SW 1271 (cell line): ENCODE data around the gene HHAT.
"Not testable (repeated sequence)": the region's sequence is repeated elsewhere in the genome, so short reads cannot be mapped to it uniquely, and the experiment has no call there.

Experiments used
- DNase-seq, 2 experiments: peaks; one replicate each; lab custom pipeline; 2025; lab: John Stamatoyannopoulos, UW

HHAT gene

DNA sequence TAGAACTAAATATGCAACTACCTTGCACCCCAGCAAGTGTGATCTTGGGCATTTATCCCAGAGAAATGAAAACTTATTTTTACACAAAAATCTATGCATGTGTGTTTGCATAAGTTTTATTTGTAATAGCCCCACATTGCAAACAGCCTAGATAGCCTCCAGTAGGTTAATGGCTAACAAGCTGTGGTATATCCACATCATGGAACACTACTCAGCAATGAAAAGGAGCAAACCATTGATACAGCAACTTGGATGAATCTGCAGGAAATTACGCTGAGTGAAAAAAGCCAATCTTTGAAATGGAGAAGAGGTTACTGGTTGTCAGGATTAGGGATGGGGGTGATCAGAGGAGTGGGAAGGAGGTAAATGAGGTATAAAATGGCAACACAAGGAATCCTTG lies 67.8 kb downstream of the HHAT start:
- no peak for DNase-seq

DNA sequence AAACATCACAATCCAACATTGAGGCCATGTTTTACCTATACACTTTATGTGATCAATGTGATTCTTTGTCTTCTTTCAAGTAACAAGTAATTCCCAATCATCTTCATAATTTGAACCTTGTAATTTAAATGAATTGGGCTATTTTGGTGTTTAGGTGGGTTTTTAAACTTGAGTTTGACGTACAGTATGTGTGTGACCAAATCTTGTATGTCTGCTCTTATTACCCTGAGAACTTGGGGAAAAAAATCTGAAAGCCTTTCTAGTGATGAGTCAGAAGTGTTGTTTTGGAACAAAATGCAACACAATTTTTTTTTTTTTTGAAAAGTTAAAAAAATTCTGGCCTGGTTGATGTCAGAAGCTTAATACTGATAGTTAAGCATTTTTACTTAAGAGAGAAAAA lies 68.5 kb downstream of the HHAT start:
- no peak for DNase-seq

DNA sequence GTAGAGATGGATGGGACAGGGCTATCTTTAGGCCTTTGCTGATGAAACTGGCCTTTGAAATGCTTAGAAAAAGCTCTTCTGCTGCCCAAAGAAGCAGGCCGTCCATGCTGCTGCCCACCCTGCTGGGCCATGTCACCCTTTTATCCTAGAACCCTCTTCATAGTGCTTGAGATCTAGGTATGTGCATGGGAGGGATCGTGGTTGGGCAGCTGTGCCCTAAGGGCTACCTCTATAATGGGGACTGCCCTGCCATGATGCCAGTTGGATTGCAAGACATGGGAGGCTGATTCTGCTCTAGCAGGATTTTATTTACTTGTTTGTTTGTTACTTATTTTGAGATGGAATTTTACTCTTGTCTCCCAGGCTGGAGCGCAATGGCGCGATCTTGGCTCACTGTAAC lies 69.0 kb downstream of the HHAT start:
- DNase-seq, result no peak

DNA sequence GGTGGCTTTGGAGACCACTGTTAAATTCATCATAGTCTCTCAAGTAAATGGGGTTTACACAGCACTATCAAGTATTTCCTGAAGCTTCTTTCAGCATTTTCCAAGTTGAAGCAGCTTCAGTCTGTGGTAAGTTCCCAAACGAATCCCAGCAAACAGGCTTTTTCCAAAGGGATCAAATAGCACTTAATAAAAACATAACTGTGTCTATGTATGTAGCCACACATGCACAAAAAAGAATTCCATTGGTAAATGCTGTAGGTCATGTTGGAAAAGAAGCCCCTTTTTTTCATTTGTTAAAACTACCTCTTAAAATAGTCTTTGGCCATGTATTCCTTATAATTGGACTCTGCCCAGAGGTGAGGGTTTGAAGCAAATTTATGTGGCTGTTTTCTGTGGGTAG lies 69.8 kb downstream of the HHAT start:
- DNase-seq, result no peak

DNA sequence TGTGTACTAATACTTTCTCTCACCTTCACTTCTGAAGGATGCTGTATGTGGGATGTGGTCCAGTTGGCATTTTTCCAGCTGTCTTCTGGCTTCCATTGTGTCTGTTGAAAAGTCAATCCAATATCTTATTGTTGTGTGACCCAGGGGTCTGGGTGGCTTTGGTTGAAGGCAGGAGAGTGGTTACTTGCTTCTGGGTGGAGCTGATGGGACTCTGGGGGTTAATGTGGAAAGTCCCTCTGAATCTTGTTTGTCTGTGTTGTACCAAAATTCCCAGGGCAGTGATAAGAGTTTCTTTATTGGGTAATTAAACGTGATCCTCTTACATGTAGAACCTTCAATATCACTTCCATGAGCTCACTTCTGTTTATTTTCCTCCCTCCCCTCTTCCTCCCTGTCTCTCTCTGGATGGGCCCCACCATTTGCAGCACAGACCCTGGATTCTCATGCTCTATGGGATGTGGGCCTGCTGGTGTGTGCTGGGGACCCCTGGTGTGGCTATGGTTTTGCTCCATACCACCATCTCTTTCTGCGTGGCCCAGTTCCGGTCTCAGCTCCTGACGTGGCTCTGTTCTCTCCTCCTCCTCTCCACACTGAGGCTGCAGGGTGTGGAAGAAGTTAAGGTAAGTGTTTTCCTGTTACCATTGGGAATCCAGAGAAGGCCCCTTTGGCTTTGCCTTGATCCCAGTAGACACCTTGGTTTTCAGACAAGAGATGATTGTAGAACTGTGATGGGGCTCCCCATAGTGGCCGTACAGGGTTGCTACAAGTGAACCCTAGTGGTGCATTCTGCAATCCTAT lies 71.5 kb downstream of the HHAT start:
- peak in 1 of 2 experiments; percentile 49 for DNase-seq

DNA sequence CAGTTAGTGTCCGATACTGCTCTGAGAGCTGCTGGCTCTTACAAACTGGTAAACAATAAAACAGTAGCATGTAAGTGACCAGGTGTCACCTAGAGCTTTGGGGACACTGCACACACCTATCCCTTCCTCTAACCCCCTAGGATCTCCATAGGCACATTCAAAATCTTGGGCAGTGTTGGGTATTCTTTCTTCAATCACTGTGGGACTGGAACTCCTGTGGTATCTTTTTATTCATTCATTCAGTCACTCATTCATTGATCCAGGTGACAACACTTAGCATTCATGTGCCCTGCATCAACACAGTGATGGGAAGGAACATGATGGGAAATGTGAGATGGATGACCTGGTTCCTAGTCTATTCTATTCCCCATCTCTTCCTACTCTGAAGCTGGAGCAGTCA lies 73.9 kb downstream of the HHAT start:
- no peak for DNase-seq

DNA sequence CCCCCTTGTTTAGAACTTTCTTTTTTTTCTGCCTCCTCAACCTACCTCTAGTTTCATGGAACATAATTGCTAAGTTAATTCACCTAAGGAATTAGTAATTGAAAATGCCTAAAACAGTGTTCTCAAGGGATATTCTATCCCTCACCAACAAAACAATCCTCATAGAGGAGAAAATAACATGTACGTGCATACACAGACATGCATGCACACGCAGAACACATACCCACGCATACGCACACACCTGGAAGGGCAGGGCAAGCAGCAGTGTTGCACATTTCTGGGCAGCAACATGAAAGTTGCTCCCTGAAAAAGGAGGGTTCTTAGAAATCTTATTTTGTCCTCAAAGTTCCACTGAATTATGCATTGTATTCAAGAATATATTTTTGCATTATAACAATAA lies 76.6 kb downstream of the HHAT start:
- DNase-seq, result no peak

DNA sequence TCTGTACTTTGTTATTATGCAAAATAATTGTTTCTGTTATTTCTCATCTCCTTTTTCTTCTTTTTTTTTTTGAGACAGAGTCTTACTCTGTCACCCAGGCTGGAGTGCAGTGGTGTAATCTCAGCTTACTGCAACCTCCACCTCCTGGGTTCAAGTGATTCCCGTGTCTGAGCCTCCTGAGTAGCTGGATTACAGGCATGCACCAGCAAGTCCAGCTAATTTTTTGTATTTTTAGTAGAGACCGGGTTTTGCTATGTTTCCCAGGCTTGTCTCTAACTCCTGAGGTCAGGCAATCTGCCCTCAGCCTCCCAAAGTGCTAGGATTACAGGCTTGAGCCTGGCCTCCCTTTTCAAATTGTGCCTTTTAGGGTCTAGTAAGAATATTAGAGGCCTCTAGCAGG lies 77.6 kb downstream of the HHAT start:
- DNase-seq, result not testable (repeated sequence)

DNA sequence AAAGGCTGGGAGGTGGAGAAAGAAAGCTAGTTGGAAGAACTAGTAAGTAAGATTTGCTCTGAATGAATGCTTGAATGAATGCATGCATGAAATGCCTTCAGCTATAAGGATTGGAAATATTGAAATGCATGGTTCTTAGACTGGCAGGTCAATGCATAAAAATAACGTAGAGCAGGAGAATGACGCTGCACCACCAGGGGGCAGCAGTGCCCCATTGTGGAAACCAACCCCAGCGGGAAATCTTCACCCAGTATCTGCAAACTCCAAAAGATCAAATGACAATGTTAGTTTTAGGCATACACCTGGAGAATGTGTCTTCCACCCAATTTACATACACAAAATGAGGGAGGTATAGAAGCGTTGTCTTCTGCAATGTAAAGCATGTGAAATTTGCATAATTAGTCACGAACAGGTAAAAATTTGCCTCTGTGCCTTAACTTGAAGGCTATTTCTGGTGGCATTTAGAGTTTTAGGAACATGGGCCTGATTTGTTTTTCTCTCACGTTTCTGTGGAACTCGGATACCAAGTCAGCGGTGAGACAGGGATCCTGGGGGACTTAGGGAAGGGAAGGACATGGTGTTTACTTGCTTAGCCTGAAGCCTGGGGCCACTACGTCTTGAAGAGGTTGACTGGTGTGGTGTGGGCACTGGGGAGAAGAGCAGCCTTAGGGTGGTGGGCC lies 78.6 kb downstream of the HHAT start:
- DNase-seq, result peak in 1 of 2 experiments; percentile 54

DNA sequence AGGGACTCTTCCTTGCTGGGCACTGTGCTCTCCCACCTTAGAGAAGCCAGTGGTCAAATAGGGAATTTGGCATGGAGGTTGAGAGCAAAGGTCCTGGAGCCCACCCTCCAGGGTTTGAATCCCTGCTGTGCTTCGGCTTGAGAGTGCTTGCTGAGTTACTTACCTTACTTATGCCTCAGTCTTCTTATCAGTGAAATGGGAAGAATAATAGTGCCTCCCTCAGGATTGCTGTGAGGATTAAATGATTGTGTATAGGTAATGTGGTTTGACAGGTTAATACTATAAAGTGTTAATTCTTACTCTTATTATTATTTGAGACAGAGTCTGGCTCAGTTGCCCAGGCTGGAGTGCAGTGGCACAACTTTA lies 79.2 kb downstream of the HHAT start:
- no peak for DNase-seq

DNA sequence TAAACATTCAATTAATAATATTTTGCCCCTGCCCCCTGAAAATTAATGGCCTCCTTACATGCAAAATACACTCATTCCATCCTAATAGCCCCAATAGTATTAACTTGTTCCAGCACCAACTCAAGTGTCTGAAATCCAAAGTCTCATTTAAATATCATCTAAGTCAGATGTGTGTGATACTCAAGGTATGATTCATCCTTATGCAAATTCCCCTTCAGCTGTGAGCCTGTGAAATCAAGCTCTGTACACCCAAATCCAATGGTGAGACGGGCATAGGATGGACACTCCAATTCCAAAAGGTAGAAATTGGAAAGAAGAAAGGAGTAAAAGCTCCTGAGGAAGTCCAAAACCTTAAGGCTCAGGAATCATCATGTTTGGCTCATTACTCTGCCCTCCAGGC lies 83.5 kb downstream of the HHAT start:
- no peak for DNase-seq

DNA sequence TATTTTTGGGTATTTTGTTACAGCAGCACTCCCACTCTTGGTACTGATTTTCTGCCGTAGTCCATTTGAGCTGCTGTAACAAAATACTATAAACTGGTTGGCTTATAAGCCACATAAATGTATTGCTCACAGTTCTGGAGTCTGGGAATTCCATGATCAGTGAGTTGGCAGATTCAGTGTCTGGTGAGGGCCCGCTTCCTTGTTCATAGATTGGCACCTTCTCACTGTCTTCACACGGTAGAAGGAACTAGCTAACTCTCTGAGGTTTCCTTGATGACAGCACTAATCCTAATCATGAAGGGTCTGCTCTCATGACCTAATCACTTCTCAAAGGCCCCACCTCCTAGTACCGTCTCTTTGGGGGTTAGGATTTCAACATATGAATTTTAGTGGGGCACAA lies 85.2 kb downstream of the HHAT start:
- no peak for DNase-seq

DNA sequence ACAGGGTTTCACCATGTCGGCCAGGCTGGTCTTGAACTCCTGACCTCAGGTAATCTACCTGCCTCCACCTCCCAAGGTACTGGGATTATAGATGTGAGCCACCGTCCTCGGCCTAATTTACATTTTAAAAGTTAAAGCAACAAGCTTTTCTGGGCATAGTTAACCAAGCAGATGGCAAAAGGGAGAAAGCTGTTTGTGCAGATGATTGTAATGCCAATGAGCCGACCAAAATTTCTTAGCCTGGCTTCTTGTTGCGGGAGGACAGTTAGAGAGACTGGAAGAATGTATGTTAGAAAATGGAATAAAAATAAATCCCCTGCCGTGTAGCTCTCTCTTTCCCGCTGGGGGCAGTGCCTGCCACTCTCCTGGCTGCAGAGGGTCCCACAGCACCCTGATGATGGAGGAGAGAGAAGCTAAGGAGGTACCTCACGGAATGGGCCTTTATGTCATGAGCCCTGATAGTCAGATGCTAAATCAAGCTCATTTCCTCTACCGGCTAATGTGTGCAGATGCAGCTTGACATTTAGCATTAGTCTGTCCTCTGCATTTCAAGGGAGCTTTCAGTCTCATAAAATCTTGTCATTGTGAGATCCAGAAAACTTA lies 87.2 kb downstream of the HHAT start:
- DNase-seq, result no peak

DNA sequence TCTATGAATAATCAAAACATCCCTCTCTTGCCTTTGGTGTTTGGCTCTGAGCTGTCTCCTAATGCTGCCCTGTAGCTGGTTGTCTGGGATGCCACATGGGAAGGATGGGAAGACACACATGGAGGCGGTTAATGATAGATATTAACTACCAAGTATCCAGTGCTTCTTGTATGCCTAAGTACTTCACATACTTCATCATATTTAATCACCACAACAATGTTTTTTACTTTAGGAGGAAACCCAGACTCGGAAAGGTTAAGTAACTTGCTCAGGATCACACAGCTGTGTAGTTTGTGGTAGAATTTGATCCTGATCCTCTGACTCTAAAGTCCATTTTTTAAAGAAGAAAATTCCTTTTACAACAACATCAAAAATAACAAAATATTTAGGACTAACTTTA lies 88.0 kb downstream of the HHAT start:
- DNase-seq, result no peak

DNA sequence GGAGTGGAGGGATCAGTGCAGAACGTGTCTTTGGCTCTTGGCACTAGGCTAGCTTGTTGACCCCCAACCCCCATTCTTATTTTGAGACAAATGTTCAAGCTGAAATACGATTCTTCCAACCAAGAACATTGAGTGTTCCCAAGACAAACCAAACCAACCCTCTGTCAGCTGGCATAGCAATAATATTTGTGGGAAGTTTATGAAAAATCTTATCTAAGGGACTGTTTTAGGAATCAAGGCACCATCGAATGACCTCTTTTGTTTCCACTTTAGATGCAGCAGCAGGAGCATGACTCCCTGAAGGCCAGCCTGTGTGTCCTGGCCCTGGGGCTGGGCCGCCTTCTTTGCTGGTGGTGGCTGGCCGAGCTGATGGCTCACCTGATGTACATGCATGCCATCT lies 89.2 kb downstream of the HHAT start:
- no peak for DNase-seq

DNA sequence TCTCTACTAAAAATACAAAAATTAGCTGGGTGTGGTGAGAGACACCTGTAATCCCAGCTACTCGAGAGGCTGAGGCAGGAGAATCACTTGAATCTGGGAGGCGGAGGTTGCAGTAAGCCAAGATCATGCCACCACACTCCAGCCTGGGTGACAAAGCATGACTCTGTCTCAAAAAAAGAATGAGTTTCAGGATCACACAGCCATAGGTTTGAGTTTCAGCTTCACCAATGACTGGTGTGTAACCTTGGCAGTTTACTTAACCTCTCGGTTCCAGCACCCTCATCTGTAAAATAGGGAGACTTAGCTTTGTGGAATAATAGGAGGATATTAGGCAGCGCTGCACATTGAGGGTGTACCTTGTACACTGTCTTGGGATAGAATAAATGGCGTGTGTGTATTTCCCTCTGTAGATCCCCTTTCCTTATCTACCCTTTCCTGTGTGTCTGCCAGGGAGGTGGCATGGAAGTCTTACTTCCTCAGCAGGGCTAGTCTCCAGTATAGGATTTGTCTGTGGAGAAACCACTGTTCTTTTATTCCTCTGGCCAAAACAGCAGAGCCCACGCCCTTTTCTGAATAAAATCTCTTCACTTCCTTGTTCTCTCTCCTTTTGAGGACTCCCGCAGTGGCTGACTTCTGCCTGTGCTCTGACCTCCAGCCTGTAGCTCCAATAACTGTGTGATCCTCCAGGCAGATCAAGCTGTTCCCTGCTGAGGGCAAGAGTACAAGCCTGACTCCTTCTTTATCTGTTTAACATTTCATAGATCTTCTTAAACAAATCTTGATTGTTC lies 90.4 kb downstream of the HHAT start:
- no peak for DNase-seq

DNA sequence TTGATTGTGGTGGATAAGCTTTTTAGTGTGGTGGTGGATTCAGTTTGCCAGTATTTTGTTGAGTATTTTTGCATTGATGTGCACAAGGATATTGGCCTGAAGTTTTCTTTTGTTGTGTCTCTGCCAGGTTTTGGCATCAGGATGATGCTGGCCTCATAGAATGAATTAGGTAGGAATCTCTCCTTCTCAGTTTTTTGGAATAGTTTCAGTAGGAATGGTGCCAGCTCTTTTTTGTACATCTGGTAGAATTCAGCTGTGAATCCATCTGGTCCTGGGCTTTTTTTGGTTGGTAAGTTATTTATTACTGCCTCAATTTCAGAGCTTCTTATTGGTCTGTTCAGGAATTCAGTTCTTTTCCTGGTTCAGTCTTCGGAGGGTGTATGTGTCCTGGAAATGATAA lies 98.0 kb downstream of the HHAT start:
- not testable (repeated sequence) for DNase-seq

DNA sequence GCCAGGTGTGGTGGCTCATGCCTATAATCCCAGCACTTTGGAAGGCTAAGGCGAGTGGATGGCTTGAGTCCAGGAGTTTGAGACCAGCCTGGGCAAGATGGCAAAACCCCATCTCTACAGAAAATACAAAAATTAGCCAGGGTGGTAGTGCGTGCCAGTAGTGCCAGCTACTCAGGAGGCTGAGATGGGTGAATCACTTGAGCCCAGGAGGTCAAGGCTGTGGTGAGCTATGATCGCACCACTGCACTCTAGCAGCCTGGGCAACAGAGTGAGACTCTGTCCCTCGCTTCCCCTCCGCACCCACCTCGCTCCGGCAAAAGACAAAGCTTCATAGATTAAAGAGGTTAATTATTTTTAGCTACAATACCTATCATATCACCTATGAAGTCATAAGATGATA lies 100.0 kb downstream of the HHAT start:
- DNase-seq, result no peak

DNA sequence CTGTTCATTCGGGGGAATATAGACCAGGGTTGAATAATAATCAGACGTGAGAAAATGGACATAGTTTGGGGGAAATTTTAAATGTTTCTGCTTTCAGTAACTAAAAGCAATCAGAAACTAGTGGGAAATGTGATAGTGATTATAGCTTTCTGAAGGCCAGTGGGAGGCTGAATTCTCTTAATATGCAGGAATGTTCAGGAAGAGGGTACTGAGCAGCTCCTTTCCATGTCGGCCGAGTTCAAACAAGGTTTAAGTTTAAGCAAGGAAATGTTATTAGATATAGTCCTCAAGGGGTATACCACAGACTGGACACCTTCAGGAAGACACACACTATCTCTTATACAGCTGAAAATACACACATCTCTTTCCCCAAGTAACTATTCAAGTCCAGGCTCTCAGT lies 105.5 kb downstream of the HHAT start:
- no peak for DNase-seq

DNA sequence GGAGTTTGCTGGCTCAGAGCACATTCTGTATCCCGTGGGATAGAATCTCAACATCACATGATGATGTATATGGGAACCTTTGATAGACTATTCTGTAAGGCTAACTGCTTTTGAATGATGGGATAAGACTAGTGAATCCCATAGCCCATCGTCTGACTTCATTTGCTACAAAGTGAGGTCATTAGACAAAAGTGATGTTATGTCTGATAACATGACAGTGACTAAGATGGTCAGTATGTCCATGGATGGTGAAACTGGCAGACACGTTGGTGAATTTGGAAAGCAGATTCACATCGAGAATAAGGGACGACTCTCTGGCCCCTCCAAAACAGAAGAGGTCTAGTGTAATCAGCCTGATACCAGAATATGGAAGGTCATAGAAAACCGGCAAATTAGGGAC lies 108.4 kb downstream of the HHAT start:
- DNase-seq, result no peak

DNA sequence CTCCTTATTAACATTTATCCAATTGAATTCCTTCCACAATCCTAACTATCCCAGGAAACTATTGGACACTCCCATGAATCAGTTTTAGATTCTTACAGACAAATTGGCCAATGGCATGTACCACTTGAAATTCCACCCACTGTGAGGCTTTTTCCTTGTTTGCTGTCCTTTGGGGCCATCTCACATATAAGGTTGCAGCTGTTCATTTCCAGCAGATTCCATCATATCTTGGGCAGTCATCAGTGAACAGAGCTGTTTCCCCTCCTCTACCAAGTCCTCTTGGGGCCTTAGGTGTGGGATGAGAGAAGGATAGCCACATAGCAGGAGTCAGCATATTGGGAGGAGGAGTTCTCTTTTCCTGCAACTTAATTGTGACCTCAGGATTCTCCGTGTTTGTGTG lies 109.1 kb downstream of the HHAT start:
- DNase-seq, result no peak

DNA sequence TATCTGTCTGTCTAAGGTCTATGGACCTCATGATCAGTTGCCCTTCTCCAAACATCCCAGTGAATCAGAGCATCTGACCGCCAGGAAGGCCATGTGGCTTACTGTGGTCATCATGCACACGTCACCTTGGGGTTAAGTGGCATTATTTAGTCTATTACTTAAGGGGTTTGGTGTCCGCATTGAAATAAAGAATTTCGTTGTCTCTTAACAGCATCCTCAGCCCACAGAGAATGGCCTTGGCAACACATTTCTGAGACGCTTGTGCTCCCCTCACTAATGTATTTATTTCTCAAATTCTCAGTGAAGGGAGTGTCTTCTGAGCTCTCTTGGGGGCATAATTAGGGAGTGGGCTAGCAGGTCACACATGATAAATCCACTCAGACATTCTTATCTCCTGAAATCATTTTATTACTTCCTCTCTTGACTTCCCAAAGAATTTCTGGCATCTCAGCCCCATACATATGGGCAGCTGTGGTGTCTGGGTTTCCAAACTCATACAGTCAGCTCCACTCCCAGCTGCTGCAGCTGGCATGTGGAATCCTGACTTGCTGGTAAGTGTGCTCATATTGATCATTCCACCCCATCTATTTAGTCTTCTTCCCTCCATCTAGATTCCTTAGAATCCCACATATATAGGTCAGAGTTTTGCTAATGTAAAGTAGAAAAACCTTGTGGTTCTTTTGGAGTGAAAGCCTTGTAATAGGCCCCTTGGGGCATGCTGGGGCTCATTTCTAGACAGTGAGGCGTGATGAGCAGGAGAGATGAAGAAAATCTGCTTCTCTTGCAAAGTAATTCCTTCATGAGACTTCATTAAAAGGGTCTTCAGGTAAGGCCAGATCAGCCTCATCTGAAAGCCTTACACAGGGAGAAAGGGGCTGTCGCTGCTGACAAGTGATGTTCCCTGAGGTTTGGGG lies 110.5 kb downstream of the HHAT start:
- DNase-seq, result peak; percentile 79 to 95
